GM23248 (cell line): Measurements from ENCODE around the gene PCSK2.

Experiments
- EZH2 ChIP-seq: fragments of 200-600 bp; sonication (generic); IDR thresholded peaks from 2 replicates; pipeline ENCODE4 v1.6.1; 2018; ENCODE audit warnings: antibody characterized with exemption, mild to moderate bottlenecking; ENCODE audit not compliant: insufficient read depth, poor library complexity, severe bottlenecking
- EZH2phosphoT487 ChIP-seq: fragments of 200-600 bp; sonication (generic); IDR thresholded peaks from 2 replicates; pipeline ENCODE4 v1.6.1; 2018; ENCODE audit warnings: antibody characterized with exemption, moderate library complexity, mild to moderate bottlenecking, low read depth; ENCODE audit not compliant: insufficient read depth

- TF ChIP-seq EZH2: no peak
- TF ChIP-seq EZH2phosphoT487: no peak
These were observed 279.0 kb downstream of the PCSK2 start for GRCh38 chr20:17505636-17506517.
